K562 (cell line): ENCODE results near the gene SPRYD3. TPM values are rescaled to one million over a fixed set of nuclear protein-coding genes. Genes with fewer than 3 reads are reported as not detected.
A peak's percentile ranks its signal among the peaks of the same experiment; 100 is the strongest.

Experiments used
- E2F8 ChIP-seq: fragments of 450-650 bp; IDR thresholded peaks from 2 replicates; pipeline ENCODE4 v1.7.1; 2018; ENCODE audit warnings: mild to moderate bottlenecking, low read depth; ENCODE audit not compliant: partially characterized antibody
- FOS ChIP-seq: IDR thresholded peaks from 3 replicates; pipeline ENCODE4 v1.6.1; 2011; ENCODE audit not compliant: insufficient read length; ENCODE audit errors: extremely low read depth
- GABPB1 ChIP-seq: sonication (generic); formaldehyde crosslinking; IDR thresholded peaks from 2 replicates; pipeline ENCODE4 v1.8.0; 2022; ENCODE audit warnings: mild to moderate bottlenecking, missing genetic modification reagents
- GATAD2B ChIP-seq: fragments of 450-650 bp; IDR thresholded peaks from 2 replicates; pipeline ENCODE4 v1.6.1; 2017; ENCODE audit warnings: mild to moderate bottlenecking, borderline replicate concordance
- GMEB1 ChIP-seq: fragments of 250-450 bp; sonication (Bioruptor Pico); IDR thresholded peaks from 2 replicates; pipeline ENCODE4 v1.4.0; 2020; ENCODE audit warnings: mild to moderate bottlenecking
- LEF1 ChIP-seq: fragments of 450-650 bp; IDR thresholded peaks from 2 replicates; pipeline ENCODE4 v1.6.1; 2016; ENCODE audit warnings: mild to moderate bottlenecking
- MCM3 ChIP-seq: fragments of 450-650 bp; IDR thresholded peaks from 2 replicates; pipeline ENCODE4 v1.6.1; 2016
- MYNN ChIP-seq, 2 experiments: sonication (generic); formaldehyde crosslinking in 1 of 2; IDR thresholded peaks; 2 replicates each; pipeline versions ENCODE4 v1.5.0 to v1.6.1; 2016 to 2020; ENCODE audit warnings: antibody characterized with exemption in 1 of 2, missing genetic modification reagents in 1 of 2
- NCOA6 ChIP-seq: fragments of 450-650 bp; IDR thresholded peaks from 2 replicates; pipeline ENCODE4 v1.6.1; 2017; ENCODE audit warnings: mild to moderate bottlenecking
- POLR2B ChIP-seq: fragments of 450-650 bp; IDR thresholded peaks from 2 replicates; pipeline ENCODE4 v1.6.1; 2018; ENCODE audit warnings: low read depth; ENCODE audit not compliant: partially characterized antibody
- RNF2 ChIP-seq: sonication (generic); IDR thresholded peaks from 2 replicates; pipeline ENCODE4 v1.6.1; 2016
- SMARCC2 ChIP-seq: fragments of 450-650 bp; IDR thresholded peaks from 2 replicates; pipeline ENCODE4 v1.6.1; 2017; ENCODE audit warnings: antibody characterized with exemption, moderate library complexity, mild to moderate bottlenecking, low read depth
- SP2 ChIP-seq: IDR thresholded peaks from 2 replicates; pipeline ENCODE4 v1.6.1; 2011; ENCODE audit warnings: mild to moderate bottlenecking, low read depth, low read length, moderate library complexity; ENCODE audit not compliant: poor library complexity, severe bottlenecking; ENCODE audit errors: extremely low read depth
- TAF1 ChIP-seq: IDR thresholded peaks from 2 replicates; pipeline ENCODE4 v1.6.1; 2011; ENCODE audit warnings: mild to moderate bottlenecking, low read length, moderate library complexity; ENCODE audit not compliant: insufficient read depth, control insufficient read depth, severe bottlenecking; ENCODE audit errors: extremely low read depth
- TARDBP ChIP-seq: fragments of 450-650 bp; IDR thresholded peaks from 2 replicates; pipeline ENCODE4 v1.6.1; 2016
- U2AF1 ChIP-seq: fragments of 200-400 bp; formaldehyde crosslinking; optimal IDR thresholded peaks from 2 replicates; pipeline ENCODE3; 2017; ENCODE audit warnings: mild to moderate bottlenecking, low read depth, low read length, moderate library complexity
- YBX1 ChIP-seq: fragments of 450-650 bp; IDR thresholded peaks from 2 replicates; pipeline ENCODE4 v1.7.1; 2016; ENCODE audit warnings: mild to moderate bottlenecking
- ZNF165 ChIP-seq: fragments of 250-450 bp; sonication (Bioruptor Pico); IDR thresholded peaks from 2 replicates; pipeline ENCODE4 v1.4.0; 2020; ENCODE audit warnings: borderline replicate concordance
- ZNF24 ChIP-seq: fragments of 450-650 bp; IDR thresholded peaks from 2 replicates; pipeline ENCODE4 v1.6.1; 2016
- ZNF449 ChIP-seq: fragments of 250-450 bp; sonication (Bioruptor Pico); IDR thresholded peaks from 2 replicates; pipeline ENCODE4 v1.8.0; 2022; ENCODE audit warnings: moderate library complexity, mild to moderate bottlenecking, inconsistent platforms
- ZNF57 ChIP-seq: fragments of 450-650 bp; formaldehyde crosslinking; IDR thresholded peaks from 2 replicates; pipeline ENCODE4 v1.4.0; 2020; ENCODE audit warnings: mild to moderate bottlenecking, moderate library complexity
- polyA plus RNA-seq, 8 experiments: library from polyadenylated mRNA; depleted of rRNA in 4 of 8; stranded (reverse) in 5 of 8; unstranded in 3 of 8; fragments of >200 nt; fragmentation: Nextera tagmentation in 2 of 8; fragmentation: Illumina TruSeq in 1 of 8; extraction: Ambion mirVana in 2 of 8; extraction: Trizol in 1 of 8; gene quantifications; 2 replicates each; pipeline versions ENCODE4 v1.2.1 to v1.2.3, GENCODE V29; 2011 to 2014; ENCODE audit warnings: inconsistent platforms in 1 of 8, missing spikeins in 1 of 8
- total RNA-seq, 7 experiments: library from RNA; depleted of rRNA in 6 of 7; stranded (reverse); fragments of >200 nt in 6 of 7; fragmentation: Illumina TruSeq in 2 of 7; extraction: Trizol in 2 of 7; gene quantifications; 2 replicates each; pipeline versions ENCODE4 v1.2.1 to v1.2.3, GENCODE V29; 2011 to 2021; ENCODE audit warnings: low replicate concordance in 1 of 7

Gene SPRYD3
- total and polyA plus RNA-seq, 9 of the 15 experiments (the other 6 are each of a cell fraction or from before 2014, with no cell fraction given) = 1.5 to 13.6 (median 7.6) TPM

GRCh38 chr12:53079226-53080117, at the start of gene SPRYD3 (continued):
- TF ChIP-seq ZNF449 = peak; percentile 67; the same call in 1 of the 2 replicates
- peak; percentile 69; the same call in 1 of the 2 replicates for TF ChIP-seq ZNF165 (CRISPR knock-in tag)
- peak; percentile 52; the same call in 1 of the 2 replicates for TF ChIP-seq GABPB1 (CRISPR knock-in tag)
- TF ChIP-seq SMARCC2 = no peak
- TF ChIP-seq ZNF57 = no peak
- no peak for TF ChIP-seq LEF1
- TF ChIP-seq MYNN (IDR thresholded peaks at IDR 0.05) = peak; percentile 66
- no peak for TF ChIP-seq MYNN (CRISPR knock-in tag; IDR thresholded peaks at IDR 0.05)
- TF ChIP-seq RNF2 = no peak
- TF ChIP-seq YBX1 = no peak
- TF ChIP-seq U2AF1 = no peak
- no peak for TF ChIP-seq MCM3
- TF ChIP-seq NCOA6 = no peak
- TF ChIP-seq ZNF24 = no peak
- peak; percentile 56 for TF ChIP-seq TAF1
- TF ChIP-seq TARDBP = peak; percentile 54; the same call in 1 of the 2 replicates
- peak; percentile 99 for TF ChIP-seq FOS
- no peak for TF ChIP-seq GATAD2B
- TF ChIP-seq E2F8 = no peak
- TF ChIP-seq POLR2B = peak; percentile 62
- TF ChIP-seq SP2 = peak; percentile 95
- peak; percentile 39; the same call in 1 of the 2 replicates for TF ChIP-seq GMEB1 (CRISPR knock-in tag)
